ENCODE data around the gene ACYP2. TPM values are rescaled to one million over a fixed set of nuclear protein-coding genes. Genes with fewer than 3 reads are reported as not detected.

The ACYP2 gene
- total and polyA plus RNA-seq, 2 experiments from 2014 or later, result 16.6 to 41.6 TPM

DNA sequence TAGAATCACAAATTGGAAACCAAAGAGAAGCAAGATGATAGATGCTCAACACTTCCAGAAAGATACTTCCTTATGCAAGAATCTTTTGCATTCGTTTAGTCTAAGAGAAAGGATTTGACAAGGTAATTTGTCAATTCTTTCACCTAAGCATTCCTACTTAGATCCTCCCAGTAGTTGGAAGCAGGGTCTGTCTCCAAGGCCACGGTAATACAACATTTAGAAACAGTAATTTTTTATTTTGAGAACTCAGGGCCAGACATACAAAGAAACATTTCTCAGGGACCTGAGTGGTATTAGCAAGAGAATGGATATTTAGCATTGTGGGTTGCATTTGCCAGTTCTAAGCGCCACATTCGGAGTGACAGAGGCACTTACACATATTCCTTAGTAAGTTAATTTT is 68.6 kb downstream of the ACYP2 start:
- H3K9me2 ChIP-seq (ENCODE audit: insufficient read depth), result no peaks in the 10 kb centered on the region
- no peak overlapping the region for H3K27ac ChIP-seq
- no peak for DNase-seq
- no peaks in the 10 kb centered on the region for H3K9me3 ChIP-seq (ENCODE audit: low read depth)
- 0 out of 2 replicates have a peak, but pooled peaks cover 3% of the 10 kb centered on the region for H3K36me3 ChIP-seq (ENCODE audit: low read depth)
- H4K20me1 ChIP-seq (ENCODE audit: insufficient read depth), result no peaks in the 10 kb centered on the region
- no peak overlapping the region for H3K9ac ChIP-seq
- H3F3A ChIP-seq (ENCODE audit: insufficient read depth), result no peaks in the 10 kb centered on the region
- H3K27me3 ChIP-seq (replicated peaks; ENCODE audit: insufficient read depth), result no peaks in the 10 kb centered on the region
- no peak for TF ChIP-seq EZH2 (IDR thresholded peaks at IDR 0.05; ENCODE audit: insufficient read depth, poor library complexity, severe bottlenecking)
- TF ChIP-seq EZH2phosphoT487 (IDR thresholded peaks at IDR 0.05; ENCODE audit: insufficient read depth, low read depth), result no peak
- no peak overlapping the region for H3K4me2 ChIP-seq (ENCODE audit: unreplicated experiment)
- H3K4me1 ChIP-seq (ENCODE audit: insufficient read depth), result no peaks in the 10 kb centered on the region
- no peak overlapping the region for H2AFZ ChIP-seq
- no peaks in the 10 kb centered on the region for H3K79me2 ChIP-seq (ENCODE audit: insufficient read depth)
- WGBS, 2 experiments (ENCODE audit: low coverage in 1 of 2, low lambda C conversion rate in 2 of 2, missing lambda C conversion rate in 2 of 2), result 85 to 86% methylated on average over 4 of the region's 4 CpGs
- in situ Hi-C loops (cut with MboI), result no loop called here
- H3K4me3 ChIP-seq, result no peak overlapping the region

- H4K20me1 ChIP-seq (ENCODE audit: insufficient read depth), result no peaks in the 10 kb centered on the region
- H3K4me3 ChIP-seq, result no peak overlapping the region
- TF ChIP-seq EZH2 (IDR thresholded peaks at IDR 0.05; ENCODE audit: insufficient read depth, poor library complexity, severe bottlenecking), result no peak
- no peak for TF ChIP-seq EZH2phosphoT487 (IDR thresholded peaks at IDR 0.05; ENCODE audit: insufficient read depth, low read depth)
- H3K27me3 ChIP-seq (replicated peaks; ENCODE audit: insufficient read depth), result no peaks in the 10 kb centered on the region
- H3K4me1 ChIP-seq (ENCODE audit: insufficient read depth), result no peaks in the 10 kb centered on the region
- H2AFZ ChIP-seq, result no peak overlapping the region
- 0 out of 2 replicates have a peak, but pooled peaks cover 3% of the 10 kb centered on the region for H3K36me3 ChIP-seq (ENCODE audit: low read depth)
- DNase-seq, result no peak
- no peak overlapping the region for H3K9ac ChIP-seq
- 0 out of 2 replicates have a peak, but pooled peaks cover 3% of the 10 kb centered on the region for H3F3A ChIP-seq (ENCODE audit: insufficient read depth)
- H3K79me2 ChIP-seq (ENCODE audit: insufficient read depth), result no peaks in the 10 kb centered on the region
- H3K27ac ChIP-seq, result no peak overlapping the region
- H3K9me2 ChIP-seq (ENCODE audit: insufficient read depth), result no peaks in the 10 kb centered on the region
- in situ Hi-C loops (cut with MboI), result no loop called here
- no peaks in the 10 kb centered on the region for H3K9me3 ChIP-seq (ENCODE audit: low read depth)
- 52 to 61% methylated on average over 1 of the region's 1 CpG for WGBS, 2 experiments (ENCODE audit: low coverage in 1 of 2, low lambda C conversion rate in 2 of 2, missing lambda C conversion rate in 2 of 2)
- no peak overlapping the region for H3K4me2 ChIP-seq (ENCODE audit: unreplicated experiment)
These were observed 69.7 kb downstream of the ACYP2 start for GRCh38 chr2:54185105-54185504.

- Histone ChIP-seq H4K20me1 (ENCODE audit: insufficient read depth) (no peaks in the 10 kb centered on the region), H3K4me3 (no peak overlapping the region), H3F3A (ENCODE audit: insufficient read depth) (0 out of 2 replicates have a peak, but pooled peaks cover 4% of the 10 kb centered on the region), H2AFZ (no peak overlapping the region), H3K9me3 (ENCODE audit: low read depth) (no peaks in the 10 kb centered on the region), H3K27me3 (replicated peaks; ENCODE audit: insufficient read depth) (no peaks in the 10 kb centered on the region), H3K9me2 (ENCODE audit: insufficient read depth) (no peaks in the 10 kb centered on the region), H3K79me2 (ENCODE audit: insufficient read depth) (no peaks in the 10 kb centered on the region), H3K36me3 (ENCODE audit: low read depth) (0 out of 2 replicates have a peak, but pooled peaks cover 3% of the 10 kb centered on the region), H3K4me2 (ENCODE audit: unreplicated experiment) (no peak overlapping the region), H3K4me1 (ENCODE audit: insufficient read depth) (peaks cover 5% of the 10 kb centered on the region; the same call in 1 of the 2 replicates), H3K27ac (no peak overlapping the region), H3K9ac (no peak overlapping the region)
- in situ Hi-C loops (cut with MboI), result no loop called here
- TF ChIP-seq EZH2 (IDR thresholded peaks at IDR 0.05; ENCODE audit: insufficient read depth, poor library complexity, severe bottlenecking), result no peak
- no peak for TF ChIP-seq EZH2phosphoT487 (IDR thresholded peaks at IDR 0.05; ENCODE audit: insufficient read depth, low read depth)
- WGBS, 2 experiments (ENCODE audit: low coverage in 1 of 2, low lambda C conversion rate in 2 of 2, missing lambda C conversion rate in 2 of 2), result 91 to 100% methylated on average over 5 of the region's 5 CpGs
- no peak for DNase-seq
These were observed 71.9 kb downstream of the ACYP2 start for GRCh38 chr2:54187331-54187730.

GRCh38 chr2:54189539-54189938 is 74.1 kb downstream of the ACYP2 start:
- H3K9ac ChIP-seq, result no peak overlapping the region

More at GRCh38 chr2:54189539-54189938, 74.1 kb downstream of the ACYP2 start:
- H3K4me2 ChIP-seq (ENCODE audit: unreplicated experiment), result no peak overlapping the region
- in situ Hi-C loops (cut with MboI), result no loop called here
- H3K9me2 ChIP-seq (ENCODE audit: insufficient read depth), result no peaks in the 10 kb centered on the region
- no peak for DNase-seq
- H3K4me1 ChIP-seq (ENCODE audit: insufficient read depth), result peaks cover 5% of the 10 kb centered on the region; the same call in 1 of the 2 replicates
- no peaks in the 10 kb centered on the region for H3K27me3 ChIP-seq (replicated peaks; ENCODE audit: insufficient read depth)
- H3K36me3 ChIP-seq (ENCODE audit: low read depth), result 0 out of 2 replicates have a peak, but pooled peaks cover 3% of the 10 kb centered on the region
- H3K27ac ChIP-seq, result no peak overlapping the region
- 96% methylated on average over 2 of the region's 2 CpGs for WGBS, 2 experiments (ENCODE audit: low coverage in 1 of 2, low lambda C conversion rate in 2 of 2, missing lambda C conversion rate in 2 of 2)
- TF ChIP-seq EZH2phosphoT487 (IDR thresholded peaks at IDR 0.05; ENCODE audit: insufficient read depth, low read depth) (no peak), EZH2 (IDR thresholded peaks at IDR 0.05; ENCODE audit: insufficient read depth, poor library complexity, severe bottlenecking) (no peak)
- H3F3A ChIP-seq (ENCODE audit: insufficient read depth), result 0 out of 2 replicates have a peak, but pooled peaks cover 4% of the 10 kb centered on the region
- H3K9me3 ChIP-seq (ENCODE audit: low read depth), result no peaks in the 10 kb centered on the region
- no peaks in the 10 kb centered on the region for H4K20me1 ChIP-seq (ENCODE audit: insufficient read depth)
- H3K79me2 ChIP-seq (ENCODE audit: insufficient read depth), result no peaks in the 10 kb centered on the region
- H2AFZ ChIP-seq, result no peak overlapping the region
- H3K4me3 ChIP-seq, result no peak overlapping the region

All from GM23248 (cell line).